ENCODE measurements around the gene TYW1. TPM values are rescaled to one million over a fixed set of nuclear protein-coding genes. Genes with fewer than 3 reads are reported as not detected.

The TYW1 gene
- polyA plus RNA-seq, 1 experiment: 13.0 TPM

DNA sequence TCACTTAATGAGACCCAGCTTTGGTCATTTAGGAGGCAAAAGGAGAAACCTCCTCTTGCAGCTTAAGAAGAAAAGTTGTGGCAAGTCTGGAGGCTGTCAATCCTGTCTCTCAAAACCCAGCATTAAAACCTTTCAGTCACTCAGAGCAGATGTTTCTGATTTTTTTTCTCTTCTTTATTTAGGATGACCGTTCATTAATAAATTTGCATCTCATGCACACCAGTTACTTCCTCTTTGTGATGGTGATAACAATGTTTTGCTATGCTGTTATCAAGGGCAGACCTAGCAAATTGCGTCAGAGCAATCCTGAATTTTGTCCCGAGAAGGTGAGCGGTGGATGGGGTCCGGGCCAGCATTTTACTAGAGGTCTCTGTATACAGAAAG lies 43.6 kb upstream of the TYW1 start:
- Histone ChIP-seq H3K4me3 (ENCODE audit: low read depth, low read length) (no peak overlapping the region), H3K27me3 (ENCODE audit: control insufficient read depth, insufficient read depth, low read length) (no peaks in the 10 kb centered on the region), H3K36me3 (ENCODE audit: control insufficient read depth, insufficient read depth, low read length) (peaks cover 14% of the 10 kb centered on the region)
- POLR2A ChIA-PET: no interaction called here
- CTCF ChIA-PET: interaction anchor here (0.7 kb wide), 1 partner anchor 9 kb away, joined by 3 read pairs; no protein-coding TSS in a partner anchor
- no peak for DNase-seq (ENCODE audit: low read depth)
- TF ChIP-seq CTCF (IDR thresholded peaks at IDR 0.05; ENCODE audit: insufficient read depth, low read depth, low read length): no peak

DNA sequence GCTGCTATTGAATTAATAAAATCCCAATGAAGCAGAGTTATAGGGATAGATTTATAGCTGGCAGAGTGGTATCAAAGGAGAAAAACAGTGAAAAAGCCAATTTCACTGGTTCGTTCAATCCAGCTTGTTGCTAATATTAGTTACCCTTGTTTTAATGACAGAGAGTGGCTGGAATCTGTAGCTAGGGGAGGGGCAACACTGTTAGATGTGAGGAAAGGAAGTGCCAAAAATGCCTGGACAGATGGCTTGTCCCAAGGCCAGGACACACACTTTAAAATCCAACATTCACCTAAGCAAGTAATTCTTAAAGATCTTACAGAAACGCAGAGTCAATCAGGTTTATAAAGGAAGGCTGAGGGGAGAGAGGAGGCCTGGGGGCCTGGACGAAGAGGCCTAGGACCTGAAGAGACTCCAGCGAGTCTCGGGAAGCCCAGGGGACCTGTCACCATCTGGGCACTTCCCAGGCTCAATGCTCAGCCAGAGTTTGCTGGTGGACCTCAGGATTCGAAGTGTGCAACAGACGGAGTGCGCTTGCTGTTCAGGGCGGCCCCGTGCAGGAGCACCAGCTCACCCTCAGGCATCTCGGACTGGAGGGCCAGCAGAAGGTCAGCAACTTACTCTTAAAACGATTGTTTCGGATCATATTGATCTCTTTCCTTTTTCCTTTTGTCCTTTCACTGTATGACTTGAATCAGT lies 38.9 kb upstream of the TYW1 start:
- TF ChIP-seq CTCF (IDR thresholded peaks at IDR 0.05; ENCODE audit: insufficient read depth, low read depth, low read length): no peak
- ChIA-PET CTCF (interaction anchor here (0.6 kb wide), 1 partner anchor 16 kb away, joined by 3 read pairs; no protein-coding TSS in a partner anchor), POLR2A (no interaction called here)
- no peaks in the 10 kb centered on the region for H3K27me3 ChIP-seq (ENCODE audit: control insufficient read depth, insufficient read depth, low read length)
- peaks cover 14% of the 10 kb centered on the region for H3K36me3 ChIP-seq (ENCODE audit: control insufficient read depth, insufficient read depth, low read length)
- H3K4me3 ChIP-seq (ENCODE audit: low read depth, low read length): no peak overlapping the region
- DNase-seq (ENCODE audit: low read depth): no peak

- Histone ChIP-seq H3K36me3 (ENCODE audit: control insufficient read depth, insufficient read depth, low read length) (peaks cover 14% of the 10 kb centered on the region), H3K4me3 (ENCODE audit: low read depth, low read length) (no peak overlapping the region), H3K27me3 (ENCODE audit: control insufficient read depth, insufficient read depth, low read length) (no peaks in the 10 kb centered on the region)
- CTCF ChIA-PET: no interaction called here
- DNase-seq (ENCODE audit: low read depth): no peak
- POLR2A ChIA-PET: no interaction called here
- no peak for TF ChIP-seq CTCF (IDR thresholded peaks at IDR 0.05; ENCODE audit: insufficient read depth, low read depth, low read length)
Observed at GRCh38 chr7:66958538-66959350, 37.9 kb upstream of the TYW1 start.

GRCh38 chr7:66960192-66960591 lies 36.4 kb upstream of the TYW1 start:
- POLR2A ChIA-PET: no interaction called here
- Histone ChIP-seq H3K4me3 (ENCODE audit: low read depth, low read length) (no peak overlapping the region), H3K36me3 (ENCODE audit: control insufficient read depth, insufficient read depth, low read length) (peaks cover 12% of the 10 kb centered on the region), H3K27me3 (ENCODE audit: control insufficient read depth, insufficient read depth, low read length) (no peaks in the 10 kb centered on the region)
- TF ChIP-seq CTCF (IDR thresholded peaks at IDR 0.05; ENCODE audit: insufficient read depth, low read depth, low read length): no peak
- DNase-seq (ENCODE audit: low read depth): no peak
- CTCF ChIA-PET: no interaction called here

DNA sequence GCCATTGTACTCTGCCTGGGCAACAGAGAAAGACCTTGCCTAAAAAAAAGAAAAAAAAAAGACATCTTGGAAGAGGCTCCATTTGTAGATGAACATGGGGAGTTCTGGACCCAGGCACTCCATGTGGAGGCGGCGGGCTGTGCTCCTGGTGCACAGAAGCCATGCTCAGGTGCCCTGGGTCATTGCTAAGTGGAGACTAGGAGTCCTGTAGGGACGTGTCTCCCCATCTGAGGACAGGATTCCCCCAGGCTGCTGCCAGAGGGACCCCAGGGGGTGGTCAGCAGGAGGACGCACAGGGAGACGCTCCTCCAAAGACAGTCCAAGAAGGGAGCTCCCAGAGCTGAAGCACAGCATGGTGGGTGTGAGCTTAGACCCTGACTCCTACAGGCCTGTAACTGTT lies 35.5 kb upstream of the TYW1 start:
- ChIA-PET CTCF (no interaction called here), POLR2A (no interaction called here)
- Histone ChIP-seq H3K4me3 (ENCODE audit: low read depth, low read length) (no peak overlapping the region), H3K36me3 (ENCODE audit: control insufficient read depth, insufficient read depth, low read length) (peaks cover 7% of the 10 kb centered on the region; the same call in 1 of the 2 replicates), H3K27me3 (ENCODE audit: control insufficient read depth, insufficient read depth, low read length) (no peaks in the 10 kb centered on the region)
- TF ChIP-seq CTCF (IDR thresholded peaks at IDR 0.05; ENCODE audit: insufficient read depth, low read depth, low read length): no peak
- no peak for DNase-seq (ENCODE audit: low read depth)
